Femur (tissue), 1 donor: ENCODE data around the gene HMBS.
"Not testable (repeated sequence)": the region's sequence is repeated elsewhere in the genome, so short reads cannot be mapped to it uniquely, and the experiment has no call there.

ENCODE experiments used
- DNase-seq: peaks from one replicate; pipeline ENCODE4 v3.0.0-alpha.2; 2017

The HMBS gene

GRCh38 chr11:119103161-119103664, 18.5 kb downstream of the HMBS start:
- DNase-seq: not testable (repeated sequence)

GRCh38 chr11:119103793-119104192, 19.1 kb downstream of the HMBS start:
- peak; percentile 13 for DNase-seq

- peak; percentile 94 for DNase-seq
Measured at GRCh38 chr11:119106564-119107537, 22.2 kb downstream of the HMBS start, which contains the start of gene C2CD2L. Gene C2CD2L (plus strand): TSS chr11:119107344. CDS start chr11:119107742, 398 bp downstream.

- DNase-seq: peak; percentile 28
Measured at GRCh38 chr11:119107538-119108145, 23.0 kb downstream of the HMBS start.

- DNase-seq: peak; percentile 33
Measured at GRCh38 chr11:119108146-119108856, 23.6 kb downstream of the HMBS start.

GRCh38 chr11:119108857-119109221, 24.2 kb downstream of the HMBS start:
- no peak for DNase-seq

GRCh38 chr11:119109843-119110242, 25.2 kb downstream of the HMBS start:
- peak; percentile 11 for DNase-seq

GRCh38 chr11:119110439-119110838, 25.8 kb downstream of the HMBS start:
- no peak for DNase-seq

- peak; percentile 12 for DNase-seq
Measured at GRCh38 chr11:119111361-119111925, 26.8 kb downstream of the HMBS start.

- DNase-seq: no peak
Measured at GRCh38 chr11:119112314-119113020, 27.8 kb downstream of the HMBS start.

GRCh38 chr11:119113716-119114115, 29.0 kb downstream of the HMBS start:
- DNase-seq: no peak

- no peak for DNase-seq
Measured at GRCh38 chr11:119114351-119114750, 29.7 kb downstream of the HMBS start.

GRCh38 chr11:119115484-119116234, 31.0 kb downstream of the HMBS start:
- no peak for DNase-seq

- no peak for DNase-seq
Measured at GRCh38 chr11:119116235-119116594, 31.5 kb downstream of the HMBS start.

- DNase-seq: no peak
Measured at GRCh38 chr11:119116601-119117000, 31.9 kb downstream of the HMBS start.

- DNase-seq: no peak
Measured at GRCh38 chr11:119117004-119117706, 32.5 kb downstream of the HMBS start.

GRCh38 chr11:119118227-119118626, 33.5 kb downstream of the HMBS start:
- DNase-seq: no peak

GRCh38 chr11:119118946-119119345, 34.3 kb downstream of the HMBS start:
- no peak for DNase-seq

- no peak for DNase-seq
Measured at GRCh38 chr11:119120639-119121007, 35.9 kb downstream of the HMBS start.

GRCh38 chr11:119121008-119121810, 36.5 kb downstream of the HMBS start, which contains the start of gene HINFP:
Gene HINFP (plus strand): TSS chr11:119121580. CDS start chr11:119126945, 5,365 bp downstream.
- peak; percentile 100 for DNase-seq
